ENCODE measurements around the gene TP53INP2.

Gene TP53INP2

GRCh38 chr20:34703424-34704176, 544 bp upstream of the TP53INP2 start:
- Histone ChIP-seq H3K27me3 (replicated peaks; ENCODE audit: control insufficient read depth, insufficient read depth, low read length) (no peaks in the 10 kb centered on the region), H3K36me3 (ENCODE audit: control insufficient read depth, insufficient read depth, low read length) (no peaks in the 10 kb centered on the region), H3K4me3 (replicated peaks; ENCODE audit: low read depth, low read length) (peak overlapping the region; percentile 71)
- no peak for TF ChIP-seq CTCF (IDR thresholded peaks at IDR 0.05; ENCODE audit: insufficient read depth, low read length, poor library complexity, severe bottlenecking)
- DNase-seq (ENCODE audit: extremely low read depth, insufficient read length), result no peak

GRCh38 chr20:34705008-34705396, 858 bp downstream of the TP53INP2 start:
- no peak for DNase-seq (ENCODE audit: extremely low read depth, insufficient read length)
- no peak for TF ChIP-seq CTCF (IDR thresholded peaks at IDR 0.05; ENCODE audit: insufficient read depth, low read length, poor library complexity, severe bottlenecking)
- H3K27me3 ChIP-seq (replicated peaks; ENCODE audit: control insufficient read depth, insufficient read depth, low read length), result no peaks in the 10 kb centered on the region
- peak overlapping the region; percentile 71 for H3K4me3 ChIP-seq (replicated peaks; ENCODE audit: low read depth, low read length)
- H3K36me3 ChIP-seq (ENCODE audit: control insufficient read depth, insufficient read depth, low read length), result no peaks in the 10 kb centered on the region

GRCh38 chr20:34705397-34706301, 1.5 kb downstream of the TP53INP2 start:
- no peaks in the 10 kb centered on the region for H3K27me3 ChIP-seq (replicated peaks; ENCODE audit: control insufficient read depth, insufficient read depth, low read length)
- H3K4me3 ChIP-seq (replicated peaks; ENCODE audit: low read depth, low read length), result no peak overlapping the region
- H3K36me3 ChIP-seq (ENCODE audit: control insufficient read depth, insufficient read depth, low read length), result no peaks in the 10 kb centered on the region
- peak; percentile 5 for TF ChIP-seq CTCF (IDR thresholded peaks at IDR 0.05; ENCODE audit: insufficient read depth, low read length, poor library complexity, severe bottlenecking)
- DNase-seq (ENCODE audit: extremely low read depth, insufficient read length), result peak; percentile 14

GRCh38 chr20:34706302-34706875, 2.2 kb downstream of the TP53INP2 start:
- Histone ChIP-seq H3K27me3 (replicated peaks; ENCODE audit: control insufficient read depth, insufficient read depth, low read length) (no peaks in the 10 kb centered on the region), H3K36me3 (ENCODE audit: control insufficient read depth, insufficient read depth, low read length) (no peaks in the 10 kb centered on the region; the same call in 1 of the 2 replicates), H3K4me3 (replicated peaks; ENCODE audit: low read depth, low read length) (no peak overlapping the region)
- no peak for DNase-seq (ENCODE audit: extremely low read depth, insufficient read length)
- no peak for TF ChIP-seq CTCF (IDR thresholded peaks at IDR 0.05; ENCODE audit: insufficient read depth, low read length, poor library complexity, severe bottlenecking)

- H3K4me3 ChIP-seq (replicated peaks; ENCODE audit: low read depth, low read length), result no peak overlapping the region
- TF ChIP-seq CTCF (IDR thresholded peaks at IDR 0.05; ENCODE audit: insufficient read depth, low read length, poor library complexity, severe bottlenecking), result no peak
- no peaks in the 10 kb centered on the region; the same call in 1 of the 2 replicates for H3K36me3 ChIP-seq (ENCODE audit: control insufficient read depth, insufficient read depth, low read length)
- no peak for DNase-seq (ENCODE audit: extremely low read depth, insufficient read length)
- H3K27me3 ChIP-seq (replicated peaks; ENCODE audit: control insufficient read depth, insufficient read depth, low read length), result no peaks in the 10 kb centered on the region
Measured at GRCh38 chr20:34706912-34707784, 3.0 kb downstream of the TP53INP2 start.

All from GM06990 (cell line).